Left kidney (tissue), 2 donors: ENCODE measurements around the gene CACNA2D2. TPM values are rescaled to one million over a fixed set of nuclear protein-coding genes. Genes with fewer than 3 reads are reported as not detected.

Source experiments
- DNase-seq: peaks from one replicate; pipeline ENCODE4 v3.0.0-alpha.2; 2013
- polyA plus RNA-seq: library from polyadenylated mRNA; unstranded; fragments of 120-200 nt; gene quantifications from one replicate; pipeline ENCODE4 v1.2.1, GENCODE V29; 2013; ENCODE audit not compliant: insufficient read length

Gene CACNA2D2
- polyA plus RNA-seq, 1 donor: 14.6 TPM

DNA sequence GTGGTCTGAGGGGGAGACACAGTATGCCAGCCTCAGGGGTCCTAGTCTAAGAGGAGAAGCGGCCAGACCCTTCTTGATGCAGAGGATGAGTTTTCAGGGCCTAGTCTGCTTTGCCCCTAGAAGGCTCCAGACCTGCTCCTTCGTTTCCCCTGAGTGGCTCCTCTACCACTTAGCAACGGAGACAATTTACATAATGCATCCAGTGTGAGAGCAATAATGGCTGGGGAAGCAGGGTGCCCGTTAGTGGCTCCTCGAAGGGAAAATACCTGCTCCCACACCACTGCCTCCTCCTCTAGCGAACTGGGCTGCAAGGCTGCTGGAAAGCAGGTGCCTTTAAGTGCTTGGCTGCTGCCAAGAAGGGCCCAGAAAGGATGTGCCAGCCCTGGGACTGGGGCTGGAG is 38.9 kb downstream of the CACNA2D2 start:
- no peak for DNase-seq

DNA sequence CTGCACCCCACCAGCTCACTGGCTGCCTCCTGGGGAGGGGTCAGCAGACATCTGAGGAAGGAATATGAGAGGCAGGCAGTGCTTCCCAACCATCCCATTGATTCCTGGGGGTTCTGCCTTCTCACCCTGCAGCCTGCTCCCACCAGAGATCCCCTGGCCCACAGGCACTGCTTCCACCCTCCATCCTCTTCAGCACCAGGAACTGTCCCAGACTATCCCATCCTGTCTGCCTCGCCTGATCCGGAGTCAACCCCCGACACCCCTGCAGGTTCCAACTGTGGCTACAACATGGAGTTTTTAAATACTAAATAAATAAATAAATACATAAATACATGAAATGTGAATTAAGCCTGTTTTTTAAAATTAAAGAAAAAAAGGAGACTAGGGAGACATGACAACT is 43.6 kb downstream of the CACNA2D2 start:
- DNase-seq: no peak

DNA sequence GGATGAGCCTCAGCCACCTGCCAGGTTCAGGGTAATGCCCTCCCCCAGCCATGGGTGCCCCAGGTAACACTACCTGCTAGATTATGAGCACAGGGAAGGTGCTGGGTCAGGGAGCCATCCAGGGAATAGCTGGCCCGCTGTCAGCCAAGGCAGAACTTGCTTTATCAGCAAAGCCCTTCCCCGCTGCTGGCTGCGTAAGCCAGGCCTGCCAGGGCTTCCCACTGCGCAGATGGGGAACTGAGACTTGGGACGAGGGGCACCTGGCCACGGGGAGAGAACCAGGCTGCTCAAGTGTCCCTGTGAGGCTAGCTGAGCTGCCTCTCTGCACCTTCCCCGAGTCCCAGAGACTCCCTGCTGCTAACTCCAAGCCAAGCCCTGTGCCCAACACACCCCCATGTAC is 45.4 kb downstream of the CACNA2D2 start:
- no peak for DNase-seq

DNA sequence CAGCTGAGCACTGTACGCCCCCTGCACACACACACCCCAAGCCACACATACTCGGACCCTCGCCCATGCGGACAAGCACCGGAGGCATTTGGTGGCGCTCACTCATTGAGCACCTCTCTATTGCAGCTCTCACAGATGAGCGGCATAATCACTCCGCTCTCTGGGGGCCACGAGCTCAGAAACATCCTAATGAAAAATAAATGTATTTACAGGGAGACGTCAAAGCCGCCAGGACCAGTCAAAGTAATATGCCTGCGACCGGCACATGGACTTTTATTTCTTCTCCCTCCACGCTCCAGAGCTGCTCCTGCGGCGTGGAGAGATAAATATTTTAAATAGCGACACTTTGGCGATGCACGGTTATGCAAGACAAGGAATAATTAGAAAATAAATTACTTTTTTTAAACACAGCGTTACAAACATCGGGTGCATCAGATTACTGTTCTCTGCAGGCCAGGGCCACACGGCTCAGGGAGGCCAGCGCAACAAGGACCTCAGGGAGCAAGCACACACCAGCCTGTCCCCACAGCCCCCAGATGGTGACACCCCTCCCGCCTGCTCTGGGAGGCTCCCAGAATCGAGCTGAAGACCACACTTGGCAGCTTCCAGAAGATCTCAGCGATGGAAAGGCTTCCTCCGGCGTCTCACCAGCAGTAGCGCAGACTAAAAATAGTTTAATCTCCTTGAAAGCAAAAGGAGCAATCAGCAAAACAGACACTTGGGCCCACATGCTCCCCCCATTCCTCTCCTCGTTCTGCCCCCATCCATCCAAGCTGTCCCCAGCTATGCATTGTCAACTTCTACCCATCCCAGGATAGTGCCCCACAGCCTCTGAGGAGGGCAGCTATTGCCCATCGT is 48.0 kb downstream of the CACNA2D2 start:
- no peak for DNase-seq

DNA sequence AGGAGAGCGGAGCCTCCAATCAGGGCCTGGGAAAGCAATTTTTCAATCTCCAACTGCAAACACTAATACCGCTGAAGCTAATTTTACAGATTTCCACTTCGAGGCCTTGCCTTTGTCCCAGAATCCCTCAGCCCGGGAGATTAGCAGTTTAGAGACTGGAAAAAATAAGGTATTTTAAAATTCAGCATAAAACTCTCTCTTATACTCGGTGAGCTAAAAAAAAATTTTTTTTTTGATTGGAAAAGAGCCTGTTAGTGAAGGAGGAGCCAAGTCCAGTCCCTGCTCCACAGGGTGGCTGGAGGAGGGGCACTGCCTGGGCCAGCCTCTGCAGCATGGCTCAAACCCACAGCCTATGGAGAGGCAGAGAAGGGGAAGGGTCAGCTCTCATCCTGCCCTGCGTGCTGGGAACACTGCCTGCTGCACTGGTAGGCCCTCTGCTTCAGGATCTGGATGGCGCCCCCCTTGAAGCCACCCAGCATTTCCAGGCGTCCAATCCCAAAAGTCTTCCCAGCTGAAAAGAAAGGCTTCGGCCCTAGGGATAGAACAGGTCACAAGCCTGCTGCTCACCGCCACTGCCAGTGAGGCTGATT is 48.9 kb downstream of the CACNA2D2 start:
- no peak for DNase-seq

DNA sequence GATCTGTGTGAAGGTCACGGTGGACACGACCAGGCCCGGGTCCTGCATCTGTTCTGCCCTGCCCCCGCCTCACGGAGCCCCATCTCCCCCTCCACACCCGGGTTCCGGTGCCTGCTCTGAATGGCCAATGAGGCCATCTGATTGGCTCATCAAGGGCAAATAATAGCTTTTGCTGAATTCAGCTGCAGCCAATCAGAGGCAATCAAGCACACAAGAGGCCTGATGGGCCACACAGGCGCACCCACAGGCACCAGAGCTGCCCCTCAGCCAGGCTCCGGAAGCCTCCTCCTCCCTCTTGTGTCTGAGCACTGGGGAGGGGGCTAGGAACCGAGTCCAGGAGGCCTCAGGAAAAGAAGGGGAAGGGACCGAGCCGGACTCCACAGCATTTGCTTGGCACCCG is 49.5 kb downstream of the CACNA2D2 start:
- DNase-seq: no peak

DNA sequence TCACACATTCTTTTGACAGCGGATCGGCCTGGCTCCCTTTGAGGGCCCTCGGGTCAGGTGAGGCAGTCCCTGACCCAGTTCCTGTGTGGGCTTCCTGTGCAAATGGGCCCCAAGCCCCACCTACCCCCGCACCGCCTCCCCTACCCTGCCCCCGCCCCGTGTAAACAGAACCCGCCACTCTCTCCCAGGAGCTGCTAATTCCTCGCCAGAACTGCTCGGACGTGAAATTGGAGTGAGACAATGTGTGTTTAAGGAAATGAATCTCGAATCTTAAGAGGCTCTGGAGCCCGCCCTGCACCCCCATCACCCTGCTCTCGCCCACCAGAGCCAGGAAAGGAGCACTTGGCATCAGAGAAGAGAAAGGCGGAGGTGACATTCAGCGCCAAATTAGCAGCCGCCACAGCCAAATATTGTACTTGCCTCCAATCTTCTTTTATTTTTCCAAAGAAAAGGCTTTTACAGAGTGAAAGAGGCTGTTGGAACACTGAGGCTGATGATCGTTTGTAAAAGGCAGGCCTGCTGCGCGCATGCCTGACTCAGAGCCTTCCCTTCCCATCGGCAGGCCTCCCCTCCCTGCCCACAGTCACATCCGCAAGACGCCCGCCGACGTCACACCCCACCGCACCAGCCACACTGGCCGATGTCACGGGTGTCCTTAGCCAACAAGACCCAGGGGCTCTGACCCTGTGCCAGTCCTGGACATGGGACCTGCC is 53.1 kb downstream of the CACNA2D2 start:
- peak; percentile 64 for DNase-seq

DNA sequence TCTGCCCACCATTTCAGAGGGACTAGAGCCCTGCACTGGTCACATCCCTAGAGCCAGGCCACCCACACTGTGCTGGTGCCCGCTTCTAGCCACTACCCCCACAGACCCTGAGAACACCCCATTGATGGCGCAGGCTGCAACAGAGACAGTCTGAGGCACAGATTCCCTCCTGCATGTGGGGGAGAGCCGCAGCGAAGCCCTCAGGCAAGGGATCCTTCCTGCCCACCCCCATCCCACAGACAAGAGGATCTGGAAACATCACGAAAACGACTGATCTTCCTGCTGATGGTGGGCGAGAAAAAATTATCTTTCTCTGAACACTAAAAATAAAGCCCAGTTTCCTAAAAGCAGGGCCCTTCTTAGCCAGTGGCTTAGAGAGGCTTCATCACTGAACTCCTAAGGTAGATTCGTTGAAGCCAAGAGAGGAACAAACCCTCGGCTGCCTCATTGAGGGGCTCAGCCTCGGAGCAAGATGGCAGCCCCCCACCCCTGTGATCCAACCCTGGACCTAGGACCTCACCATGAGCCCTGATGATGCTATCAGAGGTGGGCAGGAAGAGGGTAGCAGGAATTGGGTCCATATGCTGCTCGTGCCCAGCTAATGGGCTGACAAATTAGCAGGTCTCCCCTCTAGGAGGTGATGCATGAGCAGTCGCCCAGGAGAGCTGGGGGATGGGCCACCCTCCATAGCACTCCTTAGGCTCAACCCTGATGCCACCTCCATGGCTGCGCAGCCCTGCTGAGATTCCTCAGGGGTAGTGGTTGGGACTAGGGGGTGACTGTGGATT is 54.5 kb downstream of the CACNA2D2 start:
- no peak for DNase-seq

DNA sequence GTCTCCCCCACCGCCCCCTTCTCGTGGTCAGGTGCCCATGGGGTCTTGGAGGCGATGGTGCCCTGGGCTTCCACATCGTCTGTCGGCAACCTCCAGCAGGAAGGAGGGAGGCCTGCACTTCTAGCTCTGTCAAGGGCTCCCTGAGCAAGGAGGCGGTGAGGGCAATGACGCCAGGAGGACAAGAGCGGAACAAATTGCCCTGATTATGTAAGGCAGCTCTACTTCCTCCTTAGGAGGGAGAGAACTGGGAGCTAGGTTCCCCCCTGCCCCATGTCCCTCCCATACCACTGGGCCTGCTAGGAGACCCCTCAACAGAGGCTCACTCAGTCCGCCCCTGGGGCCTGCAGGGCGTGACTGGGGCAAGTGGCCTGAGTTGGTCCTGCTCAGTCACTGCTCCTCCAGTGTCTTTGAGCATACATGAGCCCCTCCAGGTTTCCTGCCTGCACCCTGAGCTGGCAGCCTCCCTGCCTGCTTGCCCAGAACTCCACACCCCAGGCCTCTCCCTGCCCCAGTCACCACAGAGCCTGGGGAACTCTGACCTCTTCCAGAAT is 56.1 kb downstream of the CACNA2D2 start:
- no peak for DNase-seq

DNA sequence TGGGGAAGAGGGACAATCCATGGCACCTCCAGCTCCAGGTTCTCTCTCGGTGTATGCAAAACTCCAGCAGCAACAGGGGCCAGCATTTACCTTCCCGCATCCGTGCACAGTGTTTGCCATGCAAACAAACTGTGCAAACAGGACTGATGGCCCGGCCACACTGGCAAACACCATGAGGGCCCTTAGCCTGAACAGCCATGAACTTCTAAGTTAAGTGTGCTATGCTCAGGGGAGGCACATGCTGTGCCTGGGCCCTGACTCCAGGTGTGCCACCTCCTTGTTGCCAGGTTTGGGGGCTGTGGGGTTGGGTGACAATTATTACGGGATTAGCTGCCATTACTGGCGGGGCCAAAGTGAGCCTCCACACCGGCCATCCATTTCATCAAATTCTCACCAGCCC is 57.5 kb downstream of the CACNA2D2 start:
- DNase-seq: no peak

DNA sequence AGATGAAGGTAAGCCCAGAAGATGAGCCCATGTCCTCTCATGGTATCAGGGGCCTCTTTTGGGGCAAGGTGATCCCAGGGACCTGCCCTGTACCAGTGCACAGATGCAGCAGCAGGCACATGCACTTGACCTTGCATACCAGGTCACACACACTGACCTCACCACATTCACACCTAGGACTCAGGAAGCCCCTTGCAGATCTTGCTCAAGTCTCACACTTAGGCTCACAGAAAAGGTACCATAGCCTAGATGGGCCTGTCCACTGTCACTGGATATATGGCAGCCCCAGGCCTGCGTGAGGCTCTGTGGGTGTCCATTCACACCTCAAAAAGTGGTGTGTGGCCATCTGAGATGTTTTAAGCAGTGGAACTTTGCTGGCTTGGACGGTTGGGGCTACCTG is 58.7 kb downstream of the CACNA2D2 start:
- no peak for DNase-seq

DNA sequence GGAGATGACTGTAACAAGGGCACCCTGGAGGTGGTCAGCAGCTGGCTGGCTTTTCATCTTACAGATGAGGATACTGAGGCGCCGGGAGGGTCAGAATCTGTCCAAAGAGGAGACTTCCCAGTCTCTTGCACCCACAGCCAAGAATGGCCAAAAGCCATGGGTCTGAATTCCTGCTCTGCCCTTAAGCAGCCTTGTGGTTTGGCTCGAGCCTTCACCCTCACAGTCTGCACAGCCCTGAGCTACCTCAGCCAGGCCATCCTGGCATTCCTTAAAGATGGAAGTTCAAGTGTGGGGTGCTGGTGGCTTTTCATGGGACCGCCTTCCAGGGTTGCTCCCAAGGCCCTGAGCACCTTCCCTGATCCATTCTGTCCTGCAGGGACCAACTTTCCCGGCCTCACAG is 59.2 kb downstream of the CACNA2D2 start:
- DNase-seq: no peak

DNA sequence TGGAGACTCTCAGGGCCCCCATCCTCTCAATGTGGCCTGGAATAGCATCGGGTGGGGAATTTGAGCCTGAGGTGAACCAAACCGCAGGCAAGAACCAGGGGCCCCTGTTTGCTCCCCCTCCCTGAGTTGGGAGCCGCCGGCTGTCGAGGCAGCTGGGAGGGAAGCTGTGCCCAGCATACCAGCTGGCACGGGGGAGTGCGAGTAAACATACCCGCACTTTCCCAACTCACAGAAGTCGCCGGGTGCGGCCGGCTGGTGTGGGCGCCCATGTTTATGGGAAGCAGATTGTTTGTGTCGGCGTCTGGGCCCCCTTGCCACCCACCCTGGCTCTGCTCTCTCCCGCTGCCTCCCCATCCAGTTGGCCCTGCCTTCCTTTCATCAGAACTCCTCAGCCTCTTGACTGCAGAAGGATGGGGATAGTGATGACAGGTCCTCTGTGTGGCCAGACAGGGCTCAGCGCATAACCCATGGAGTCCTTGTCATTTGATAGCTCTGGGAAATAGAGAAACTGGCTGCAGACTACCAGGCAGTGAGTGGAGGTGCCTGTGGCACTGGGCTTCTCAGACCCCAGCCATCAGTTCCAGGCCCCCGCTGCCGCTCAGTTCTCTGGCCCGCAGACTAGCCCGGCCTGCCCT is 60.4 kb downstream of the CACNA2D2 start:
- DNase-seq: peak; percentile 39

DNA sequence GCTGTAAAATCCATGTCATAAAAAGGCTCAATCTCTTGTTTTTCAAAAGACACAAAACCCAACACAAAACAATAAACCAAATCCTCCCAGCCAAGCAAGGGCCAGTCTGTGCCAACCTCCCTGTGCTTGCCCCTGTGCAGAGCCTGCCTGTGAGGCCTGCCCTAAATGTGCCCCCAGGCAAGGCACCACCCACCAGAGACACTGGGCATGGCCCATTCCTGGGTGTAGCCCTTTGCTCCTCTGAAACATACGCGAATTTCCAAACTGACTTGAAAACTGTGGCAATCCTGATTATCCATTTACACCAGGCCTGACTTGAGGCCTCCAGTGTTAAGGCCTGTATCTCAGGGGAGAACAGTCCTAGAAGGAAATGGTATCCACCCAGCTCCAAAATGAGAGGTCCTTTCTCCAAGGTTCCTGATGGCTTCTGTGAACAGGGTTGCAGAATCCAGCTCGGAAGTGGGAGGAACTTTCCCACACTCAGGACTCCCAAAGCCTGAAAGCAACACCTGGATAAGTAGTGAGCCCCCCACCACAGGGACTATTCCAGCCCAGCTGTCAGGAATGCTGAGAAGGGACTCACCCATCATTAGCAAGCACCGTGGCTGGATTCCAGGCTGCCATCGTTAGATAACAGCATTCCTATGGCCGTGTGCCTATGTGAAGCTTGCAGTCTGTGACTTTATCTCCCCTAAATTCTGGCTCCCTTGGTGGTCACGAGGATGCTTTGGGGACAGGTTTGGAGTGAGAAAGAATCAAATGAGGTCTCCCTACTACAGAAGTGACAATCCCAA is 61.8 kb downstream of the CACNA2D2 start:
- no peak for DNase-seq

DNA sequence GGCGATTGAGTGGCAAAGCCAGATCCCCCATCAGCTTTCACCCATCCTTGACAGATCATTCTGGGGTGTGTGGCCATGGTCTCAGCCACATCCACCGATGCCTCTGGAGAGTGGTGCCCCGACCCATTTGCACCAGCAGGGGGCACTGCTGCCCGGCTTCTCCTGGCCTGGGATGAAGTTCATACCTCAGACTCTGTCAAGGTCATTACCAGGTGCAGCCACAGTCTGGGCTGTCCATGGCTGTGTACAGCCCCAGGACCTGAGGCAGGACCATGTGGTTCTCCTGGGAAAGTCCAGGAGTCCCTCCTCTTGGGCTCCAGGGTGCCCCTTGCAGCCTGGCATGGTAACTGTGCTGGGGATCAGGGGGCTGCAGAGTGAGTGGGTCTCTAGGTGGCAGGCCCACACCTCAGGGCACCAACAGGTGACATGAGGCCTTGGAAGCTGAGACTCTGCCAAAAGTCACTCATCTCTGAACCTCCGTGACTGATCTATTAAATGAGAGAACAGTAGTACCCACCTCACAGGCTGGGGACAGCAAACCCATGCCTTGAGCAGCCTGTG is 67.2 kb downstream of the CACNA2D2 start:
- DNase-seq: peak; percentile 56

DNA sequence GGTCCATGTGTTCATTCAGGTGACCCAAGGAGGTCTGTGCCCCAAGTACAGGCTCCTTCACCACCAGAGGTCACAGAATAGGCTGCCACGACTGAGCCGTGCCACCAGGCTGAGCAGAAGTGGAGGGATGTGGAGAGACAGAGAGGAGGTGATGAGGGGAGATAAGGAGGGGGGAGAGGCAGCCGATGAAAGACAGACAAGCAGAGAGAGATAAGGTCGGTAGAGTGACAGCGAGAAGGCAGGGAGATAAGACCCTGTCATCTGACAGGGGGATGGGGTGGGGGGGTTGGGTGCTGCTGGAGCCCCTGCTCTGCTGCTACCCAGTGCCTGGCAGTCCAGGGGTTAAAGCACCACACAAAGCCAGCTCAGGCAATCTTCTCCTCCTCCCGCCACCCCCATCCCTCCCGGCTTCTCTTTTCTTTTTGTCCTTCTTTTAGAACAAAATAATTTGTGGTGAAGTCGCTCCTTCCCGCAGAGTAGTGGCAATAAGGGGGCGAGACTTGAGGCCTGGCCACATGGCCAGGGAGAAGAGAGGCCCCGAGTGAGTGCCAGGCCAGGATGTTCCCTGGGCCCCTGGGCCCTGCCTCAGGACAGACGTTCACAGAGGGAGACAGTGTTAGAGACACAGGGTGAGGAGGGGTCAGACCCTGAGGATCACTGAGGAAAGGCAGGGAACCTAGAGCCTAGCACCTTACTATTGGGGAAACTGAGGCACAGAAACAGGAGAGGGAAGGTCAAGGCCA is 67.9 kb downstream of the CACNA2D2 start:
- DNase-seq: no peak

DNA sequence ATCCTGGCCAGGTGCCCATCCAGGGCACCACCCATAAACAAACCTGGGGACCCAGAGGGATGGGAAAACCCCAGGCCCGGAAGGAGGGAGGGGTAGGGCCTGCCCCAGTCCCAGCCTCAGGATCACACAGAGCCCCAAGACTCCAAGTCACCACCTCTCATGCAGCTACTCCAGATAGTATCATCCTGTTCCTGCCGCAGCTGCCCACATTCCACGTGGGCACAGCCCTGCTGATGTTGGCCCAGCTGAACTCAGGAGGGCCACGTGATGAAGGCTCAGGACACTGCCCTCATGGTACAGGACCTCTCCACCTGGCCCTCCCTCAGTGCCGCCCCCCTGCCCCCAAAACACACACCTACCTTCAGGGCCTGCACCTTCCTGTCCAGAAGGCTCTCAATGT is 69.5 kb downstream of the CACNA2D2 start:
- DNase-seq: no peak

DNA sequence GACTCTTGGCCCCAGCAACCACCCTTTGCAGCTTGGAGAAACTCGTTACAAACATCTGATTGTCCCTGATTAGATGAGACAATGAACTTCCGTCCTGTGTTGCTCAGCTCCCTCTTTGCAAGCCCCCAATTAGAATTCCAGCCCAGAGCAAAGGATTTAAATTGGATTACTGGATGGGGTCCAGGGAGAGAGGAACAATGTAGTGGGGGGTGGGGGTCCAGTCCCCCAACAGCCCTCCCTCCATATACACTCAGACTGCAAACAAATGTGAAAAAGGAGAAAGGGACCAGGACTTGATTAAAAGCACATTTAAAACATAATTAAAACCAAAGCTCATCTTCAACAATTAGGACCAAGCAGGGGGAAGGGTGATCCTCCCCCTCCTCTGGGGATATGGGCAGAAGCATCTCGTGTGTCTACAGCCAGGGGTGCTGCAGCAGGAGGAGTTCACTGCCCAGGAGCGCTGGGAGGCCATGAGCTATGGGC is 72.4 kb downstream of the CACNA2D2 start:
- no peak for DNase-seq

DNA sequence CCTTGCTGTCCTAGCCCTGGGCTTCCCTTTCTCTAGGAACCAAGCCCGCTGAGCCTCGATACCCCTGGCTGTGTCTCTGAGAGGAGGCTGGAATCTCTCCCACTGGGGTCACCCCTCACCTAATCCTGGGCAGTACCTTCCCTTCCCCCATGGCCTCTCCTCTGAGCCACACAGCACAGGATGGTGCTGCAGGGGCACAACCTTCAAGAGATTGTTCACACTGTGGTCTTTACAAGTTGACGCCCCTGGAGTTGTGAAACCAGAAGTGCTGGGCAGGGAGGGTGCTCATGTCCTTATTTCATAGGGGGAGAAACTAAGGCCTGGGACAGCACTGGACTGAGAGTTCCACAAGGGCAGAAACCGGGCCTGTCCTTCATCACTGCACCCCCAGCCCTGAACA is 73.2 kb downstream of the CACNA2D2 start:
- DNase-seq: no peak
